GM19023 (cell line): ENCODE measurements around the gene FTSJ3.
"Not testable (repeated sequence)": the region's sequence is repeated elsewhere in the genome, so short reads cannot be mapped to it uniquely, and the experiment has no call there.

ENCODE experiments used
- ATAC-seq: cut with Tn5 transposase; IDR thresholded peaks from one replicate; pipeline ENCODE4 v1.9.1; 2021; ENCODE audit warnings: mild to moderate bottlenecking, moderate library complexity; ENCODE audit not compliant: unreplicated experiment

Gene FTSJ3

DNA sequence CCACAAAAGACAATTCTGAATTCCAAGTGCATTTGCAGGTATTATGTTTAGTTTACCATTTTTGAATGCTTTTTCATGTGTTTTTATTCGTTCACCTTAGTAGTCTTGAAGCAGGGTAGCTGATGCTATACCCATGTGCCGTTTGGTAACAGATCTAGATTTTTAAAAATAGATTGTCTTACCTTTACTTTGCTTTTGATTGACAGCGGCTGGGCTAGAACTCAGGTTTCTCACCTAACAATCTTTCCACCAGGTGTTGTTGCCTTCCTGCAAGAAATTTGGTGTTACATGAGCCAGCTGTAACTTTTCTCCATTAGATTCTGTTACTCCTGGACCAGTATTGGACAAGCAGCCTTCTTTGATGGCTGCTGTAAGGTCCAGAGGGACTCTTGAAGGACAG lies 1.5 kb upstream of the FTSJ3 start:
- no peak for ATAC-seq

DNA sequence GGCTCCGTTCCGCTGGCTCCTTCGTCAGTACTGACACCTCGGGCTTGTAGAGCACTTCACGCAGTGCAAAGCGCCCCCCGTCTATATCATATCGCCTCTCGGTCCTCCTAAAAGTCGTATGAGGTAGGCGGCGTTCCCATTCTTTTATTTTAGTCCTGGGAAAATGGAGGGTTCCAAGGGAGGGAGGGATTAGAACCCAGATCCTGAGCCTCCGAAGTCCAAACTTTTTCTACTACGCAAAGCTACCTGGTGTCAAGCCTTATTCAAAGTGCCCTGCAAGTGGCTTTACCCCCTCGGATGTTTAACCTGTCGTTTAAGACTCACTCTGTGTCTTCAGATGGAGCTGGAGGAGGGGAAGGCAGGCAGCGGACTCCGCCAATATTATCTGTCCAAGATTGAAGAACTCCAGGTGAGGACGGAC lies 348 bp upstream of the FTSJ3 start:
- ATAC-seq: no peak

DNA sequence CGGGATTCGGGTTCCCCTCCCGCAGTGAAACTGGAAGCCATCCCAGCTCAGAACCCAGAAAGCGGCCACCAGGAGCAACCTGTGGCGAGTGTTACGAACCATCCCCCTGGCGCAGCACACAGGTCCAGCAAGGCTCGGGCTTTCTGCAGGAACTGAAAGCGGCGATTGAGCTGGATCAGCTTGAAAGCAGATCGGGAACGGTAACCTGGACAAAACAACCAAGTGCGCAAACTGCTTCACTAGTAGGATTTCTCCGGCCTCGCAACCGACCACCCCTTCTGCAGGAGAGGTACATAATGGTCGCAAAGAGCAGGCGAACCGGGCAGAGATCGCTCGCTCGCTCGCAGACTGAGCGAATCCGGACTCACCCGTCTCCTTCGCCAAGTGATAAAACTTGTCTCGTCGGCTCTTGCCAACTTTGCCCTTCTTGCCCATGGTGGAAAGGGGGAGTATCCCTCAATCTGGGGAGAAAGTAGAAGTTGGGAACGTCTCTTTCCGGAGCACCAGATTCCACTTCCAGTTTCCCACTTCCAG lies 928 bp downstream of the FTSJ3 start:
- ATAC-seq: peak; percentile 6

DNA sequence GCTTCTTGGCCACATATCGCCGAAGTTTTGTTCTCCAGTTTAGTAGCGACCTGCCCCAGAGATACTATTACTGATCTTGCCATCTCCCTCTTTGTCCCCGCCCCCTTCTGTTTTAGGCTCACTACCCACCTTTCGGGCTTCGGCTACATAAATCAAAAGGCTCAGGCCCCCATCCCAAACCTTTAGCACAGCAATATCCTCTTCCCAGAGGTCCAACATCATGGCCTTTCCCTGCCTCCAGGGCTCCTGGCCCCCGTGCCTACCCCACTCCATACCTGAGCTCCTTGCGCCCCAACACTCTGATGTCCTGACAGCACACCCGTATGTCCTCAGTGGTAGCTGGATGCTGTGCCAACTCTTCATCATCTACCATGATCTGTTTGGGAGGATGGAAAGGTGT lies 3.1 kb downstream of the FTSJ3 start:
- no peak for ATAC-seq

DNA sequence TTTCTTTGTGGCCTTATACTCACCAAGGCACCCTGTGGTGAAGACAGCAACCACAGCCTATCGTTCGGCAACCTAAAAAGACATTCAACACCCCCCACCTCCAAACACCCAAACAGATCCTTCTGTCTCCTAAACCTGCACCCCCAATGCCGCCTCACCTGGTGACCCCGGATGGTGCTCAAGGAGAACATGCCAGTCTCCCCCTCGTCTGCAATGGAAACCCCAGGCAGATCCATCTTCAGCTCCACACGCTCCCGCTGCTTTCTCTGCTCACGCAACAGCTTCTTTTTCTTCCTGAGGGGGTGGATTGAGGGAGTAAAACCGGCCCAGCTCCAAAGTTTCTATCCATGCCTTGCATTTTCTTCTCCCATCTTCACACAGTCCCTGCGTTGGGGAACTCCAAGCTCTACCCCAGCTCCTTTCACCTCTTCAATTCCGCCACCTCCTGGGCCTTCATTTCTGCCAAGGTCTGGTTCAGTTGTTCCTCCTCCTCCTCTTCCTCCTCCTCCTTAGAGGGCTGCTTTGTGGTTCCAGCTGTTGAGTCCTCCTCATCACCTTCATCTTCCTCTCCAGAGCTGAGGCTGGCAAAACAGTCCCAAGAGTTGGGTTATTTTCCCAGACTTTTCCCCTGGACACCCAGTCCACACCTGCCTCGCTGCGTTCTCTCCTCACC lies 3.7 kb downstream of the FTSJ3 start:
- ATAC-seq: no peak

DNA sequence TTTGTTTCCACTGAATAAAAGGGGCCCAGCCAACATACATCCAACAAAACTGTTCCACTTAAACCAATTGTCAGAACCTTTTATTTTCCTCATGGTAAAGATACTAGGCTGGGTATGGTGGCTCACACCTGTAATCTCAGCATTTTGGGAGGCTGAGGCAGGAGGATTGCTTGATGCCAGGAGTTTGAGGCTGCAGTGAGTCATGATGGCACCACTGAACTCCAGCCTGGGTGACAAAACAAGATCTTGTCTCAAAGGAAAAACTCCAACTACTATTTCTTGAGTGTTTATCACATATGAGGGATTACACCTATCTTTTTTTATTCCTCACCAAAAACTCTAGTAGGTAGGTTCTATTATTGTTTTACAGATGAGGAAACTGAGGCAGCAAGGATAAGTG lies 4.9 kb downstream of the FTSJ3 start:
- ATAC-seq: no peak

DNA sequence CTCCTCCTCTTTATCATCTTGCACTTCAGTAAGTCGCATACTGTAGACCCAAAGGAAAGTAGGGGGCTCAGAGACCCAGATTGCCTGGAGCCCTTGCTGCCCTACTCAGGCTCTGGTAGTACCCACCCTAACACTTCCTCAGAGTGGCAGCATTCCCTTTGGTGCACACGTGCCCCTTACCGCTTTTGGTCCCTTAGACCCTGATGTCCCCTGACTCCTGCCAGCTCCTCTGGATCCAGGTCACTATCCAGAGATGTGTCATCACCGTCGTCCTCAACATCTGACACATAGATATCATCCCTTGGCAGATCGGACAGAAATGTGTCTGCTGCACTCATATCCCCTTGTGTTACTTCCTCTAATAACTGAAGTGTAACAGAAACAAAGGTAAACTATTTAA lies 5.7 kb downstream of the FTSJ3 start:
- ATAC-seq: no peak

DNA sequence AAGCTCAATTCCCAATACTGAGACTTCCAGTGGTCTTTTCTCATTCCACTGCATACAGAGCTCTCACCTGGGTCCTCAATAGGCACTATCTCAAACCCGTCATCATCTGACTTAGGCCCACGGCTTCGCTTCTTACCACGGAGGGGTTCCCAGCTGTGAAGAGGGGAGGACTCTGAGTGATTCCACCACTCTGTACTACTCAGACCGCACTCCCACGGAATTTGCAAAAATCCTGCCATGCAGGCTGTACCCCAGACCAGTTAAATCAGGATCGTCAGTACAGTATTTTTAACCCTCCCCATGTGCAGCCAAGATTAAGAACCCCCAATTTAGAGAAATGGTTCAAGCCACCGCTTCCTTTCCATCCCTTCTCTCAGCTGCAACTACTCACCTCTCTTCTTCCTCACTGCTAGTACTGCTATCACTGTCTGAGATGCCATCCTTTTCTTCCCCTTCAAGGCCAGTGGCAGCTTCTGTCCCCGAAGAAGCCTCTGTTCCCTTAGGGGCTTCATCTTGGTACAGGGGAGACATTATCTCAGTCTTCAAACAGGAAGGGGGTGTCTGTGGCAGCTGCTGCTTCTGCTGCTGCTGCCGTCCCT lies 6.4 kb downstream of the FTSJ3 start:
- no peak for ATAC-seq

DNA sequence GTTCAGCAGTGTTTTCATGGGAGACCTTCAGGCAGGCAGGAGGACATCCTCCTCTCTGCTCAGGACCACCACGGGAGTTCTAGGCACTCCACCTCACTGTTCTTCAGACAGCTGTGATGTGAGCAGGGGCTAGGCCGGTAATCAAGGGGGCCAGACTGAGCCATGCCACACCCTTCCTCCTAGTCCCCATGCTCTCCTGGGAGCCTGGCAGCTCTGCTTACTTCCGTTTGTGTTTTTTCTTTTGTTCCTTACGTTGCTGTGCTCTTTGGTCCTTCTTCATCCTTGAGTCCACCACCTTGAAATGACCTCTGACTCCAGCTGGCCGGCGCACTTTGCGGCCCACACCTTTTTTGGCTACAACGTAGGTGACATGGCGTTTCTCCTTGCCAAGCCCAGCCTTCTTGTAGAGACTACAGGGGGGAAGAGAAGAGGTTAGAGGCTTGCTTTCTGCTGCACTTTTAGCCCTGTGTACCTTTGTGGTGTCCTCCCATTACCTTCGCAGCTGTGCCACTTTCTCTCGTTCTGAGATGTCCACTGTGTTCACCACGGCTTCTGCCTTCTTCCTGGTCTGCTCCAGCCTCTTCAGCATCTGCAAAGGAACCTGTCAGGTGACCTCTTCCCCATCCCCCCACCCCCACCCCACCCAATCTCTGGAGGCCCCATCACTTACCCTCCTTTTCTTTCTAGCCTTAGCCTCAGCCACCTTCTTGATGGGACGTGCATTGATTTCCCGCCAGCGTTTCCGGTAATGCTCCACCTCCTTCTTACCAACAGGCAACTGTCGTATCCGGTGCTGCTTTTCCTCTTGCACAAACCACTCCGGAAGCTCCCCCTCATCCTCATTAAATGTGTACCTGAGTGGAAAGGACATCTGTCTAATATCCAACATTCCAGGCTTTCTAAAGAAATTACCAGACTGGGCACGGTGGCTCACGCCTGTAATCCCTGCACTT lies 7.6 kb downstream of the FTSJ3 start:
- ATAC-seq: no peak

DNA sequence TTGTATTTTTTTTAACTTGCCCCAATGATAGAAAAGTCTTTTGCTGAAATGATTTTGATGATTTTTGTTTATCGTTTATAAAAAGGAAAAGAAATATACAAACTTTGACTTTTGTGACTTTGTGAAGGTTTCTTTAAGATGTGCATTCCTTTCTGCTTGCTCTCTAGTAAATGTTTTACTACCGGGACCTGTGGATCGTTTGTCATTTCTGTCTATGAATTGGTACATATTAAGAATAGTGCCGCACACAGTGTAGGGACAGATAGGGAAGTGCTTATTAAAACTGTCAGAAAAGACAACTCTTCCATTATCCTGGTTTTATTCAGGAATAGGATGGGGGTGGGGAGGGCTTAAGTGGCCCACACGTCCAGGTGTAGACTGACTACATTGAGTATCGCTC lies 8.3 kb downstream of the FTSJ3 start:
- ATAC-seq: no peak

DNA sequence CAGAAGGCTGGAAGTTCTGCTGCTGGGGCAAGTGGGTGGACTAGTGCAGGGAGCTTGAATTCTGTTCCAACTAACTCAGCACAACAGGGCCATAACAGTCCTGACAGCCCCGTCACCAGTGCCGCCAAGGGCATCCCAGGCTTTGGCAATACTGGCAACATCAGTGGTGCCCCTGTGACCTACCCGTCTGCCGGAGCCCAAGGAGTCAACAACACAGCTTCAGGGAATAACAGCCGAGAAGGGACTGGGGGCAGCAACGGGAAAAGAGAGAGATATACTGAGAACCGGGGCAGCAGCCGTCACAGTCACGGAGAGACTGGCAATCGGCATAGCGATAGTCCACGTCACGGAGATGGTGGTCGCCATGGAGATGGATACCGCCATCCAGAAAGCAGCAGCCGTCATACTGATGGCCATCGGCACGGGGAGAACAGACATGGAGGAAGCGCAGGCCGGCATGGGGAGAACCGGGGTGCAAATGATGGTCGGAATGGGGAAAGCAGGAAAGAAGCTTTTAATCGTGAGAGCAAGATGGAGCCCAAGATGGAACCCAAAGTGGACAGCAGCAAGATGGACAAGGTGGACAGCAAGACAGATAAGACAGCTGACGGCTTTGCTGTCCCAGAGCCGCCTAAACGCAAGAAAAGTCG lies 9.6 kb downstream of the FTSJ3 start:
- no peak for ATAC-seq

DNA sequence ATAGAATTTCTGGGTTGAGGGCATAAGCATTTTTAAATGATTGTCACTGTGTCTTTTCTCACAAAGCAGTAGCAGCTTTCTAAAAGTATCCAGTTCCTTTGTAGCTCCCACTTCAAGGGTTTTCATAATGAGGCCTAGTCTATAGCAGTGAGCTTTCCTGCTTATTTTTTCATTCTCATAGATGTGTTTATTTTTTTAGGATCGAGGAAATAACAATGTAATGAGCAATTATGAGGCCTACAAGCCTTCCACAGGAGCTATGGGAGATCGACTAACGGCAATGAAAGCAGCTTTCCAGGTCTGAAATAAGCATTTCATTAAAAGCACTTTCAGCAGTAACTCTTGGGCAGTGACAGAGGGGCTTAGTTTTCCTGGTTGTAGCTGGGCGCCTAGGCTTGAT lies 10.8 kb downstream of the FTSJ3 start:
- no peak for ATAC-seq

DNA sequence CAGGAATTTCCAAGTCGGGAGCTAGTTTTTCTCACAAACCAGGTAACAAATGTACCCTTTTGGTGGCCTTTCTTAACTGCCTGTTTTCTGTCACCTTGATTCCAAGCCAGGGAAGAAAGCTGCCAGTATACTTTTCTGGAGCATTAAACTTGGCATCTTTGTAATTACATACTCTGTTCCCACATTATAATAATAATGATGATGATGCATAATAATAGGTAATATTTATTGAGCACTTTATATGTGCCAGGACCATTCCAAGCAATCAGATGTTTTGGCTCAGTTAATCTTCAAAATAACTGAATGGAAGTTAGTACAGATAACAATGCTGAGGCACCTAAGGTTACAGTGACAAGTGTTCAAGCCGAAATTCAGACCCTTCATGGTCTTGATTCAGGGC lies 11.3 kb downstream of the FTSJ3 start:
- no peak for ATAC-seq

DNA sequence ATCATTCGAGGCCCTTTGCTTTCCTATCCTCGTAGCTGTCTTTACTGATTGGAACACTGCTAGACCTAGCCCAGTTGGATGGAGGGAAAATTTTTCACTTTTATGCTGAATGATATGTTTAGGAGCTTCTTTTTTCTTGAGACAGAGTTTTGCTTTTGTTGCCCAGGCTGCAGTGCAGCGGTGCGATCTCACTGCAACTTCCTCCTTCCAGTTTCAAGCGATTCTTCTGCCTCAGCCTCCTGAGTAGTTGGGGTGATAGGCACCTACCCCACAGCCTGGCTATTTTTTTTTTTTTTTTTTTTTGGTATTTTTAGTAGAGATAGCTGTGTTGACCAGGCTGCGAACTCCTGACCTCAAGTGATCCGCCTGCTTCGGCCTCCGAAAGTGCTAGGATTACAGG lies 17.5 kb downstream of the FTSJ3 start:
- no peak for ATAC-seq

DNA sequence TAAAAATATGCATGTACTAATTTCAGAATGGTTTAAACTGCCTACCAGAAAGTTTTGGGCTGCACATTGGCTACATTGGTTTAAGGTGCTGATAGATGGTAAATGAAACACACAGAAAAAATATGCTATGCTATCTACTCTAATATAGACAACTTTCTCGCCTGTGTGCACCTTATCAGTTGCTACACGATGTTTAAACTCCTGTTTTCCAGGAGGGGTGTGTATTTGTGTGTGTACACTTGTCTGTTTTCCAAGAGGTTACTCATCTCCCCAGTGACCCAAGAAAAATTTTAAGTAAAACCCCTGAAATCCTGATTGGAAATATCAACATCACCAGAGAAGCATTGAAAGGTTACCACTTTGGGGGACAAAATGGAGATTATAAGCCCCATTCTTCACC lies 21.9 kb downstream of the FTSJ3 start:
- no peak for ATAC-seq

DNA sequence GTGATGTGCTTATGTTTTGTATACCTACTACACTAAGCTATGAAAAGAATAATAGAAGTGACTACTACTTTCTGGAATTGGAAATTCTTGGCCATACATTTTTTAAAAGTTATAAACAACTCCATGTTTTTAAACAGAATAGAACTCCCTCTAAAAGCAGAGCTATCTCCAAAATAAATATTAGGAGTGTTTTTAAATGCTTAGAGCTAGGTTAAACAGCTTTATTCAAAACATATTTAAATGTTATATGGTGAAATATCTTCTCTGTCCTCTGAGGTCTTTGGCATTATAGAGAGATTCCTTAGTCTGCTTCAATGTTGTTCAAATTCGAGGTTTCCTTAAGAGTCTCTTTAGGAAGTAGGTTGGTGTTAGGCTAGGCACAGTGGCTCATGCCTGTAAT lies 23.1 kb downstream of the FTSJ3 start:
- no peak for ATAC-seq

DNA sequence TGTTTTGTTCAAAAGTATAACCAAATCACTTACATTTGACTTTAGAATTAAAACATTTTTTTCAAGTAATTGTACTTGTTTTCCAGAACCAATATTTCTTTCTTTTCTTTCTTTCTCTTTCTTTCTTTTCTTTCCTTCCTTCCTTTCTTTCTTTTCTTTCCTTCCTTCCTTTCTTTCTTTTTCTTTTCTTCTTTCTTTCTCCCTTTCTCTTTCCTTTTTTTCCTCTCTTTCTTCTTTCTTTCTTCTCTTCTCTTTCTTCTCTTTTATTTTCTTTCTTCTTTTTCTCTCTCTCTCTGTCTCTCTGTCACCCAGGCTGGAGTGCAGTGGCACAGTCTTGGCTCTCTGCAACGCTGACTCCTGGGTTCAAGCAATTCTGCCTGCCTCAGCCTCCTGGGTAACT lies 26.7 kb downstream of the FTSJ3 start:
- no peak for ATAC-seq

DNA sequence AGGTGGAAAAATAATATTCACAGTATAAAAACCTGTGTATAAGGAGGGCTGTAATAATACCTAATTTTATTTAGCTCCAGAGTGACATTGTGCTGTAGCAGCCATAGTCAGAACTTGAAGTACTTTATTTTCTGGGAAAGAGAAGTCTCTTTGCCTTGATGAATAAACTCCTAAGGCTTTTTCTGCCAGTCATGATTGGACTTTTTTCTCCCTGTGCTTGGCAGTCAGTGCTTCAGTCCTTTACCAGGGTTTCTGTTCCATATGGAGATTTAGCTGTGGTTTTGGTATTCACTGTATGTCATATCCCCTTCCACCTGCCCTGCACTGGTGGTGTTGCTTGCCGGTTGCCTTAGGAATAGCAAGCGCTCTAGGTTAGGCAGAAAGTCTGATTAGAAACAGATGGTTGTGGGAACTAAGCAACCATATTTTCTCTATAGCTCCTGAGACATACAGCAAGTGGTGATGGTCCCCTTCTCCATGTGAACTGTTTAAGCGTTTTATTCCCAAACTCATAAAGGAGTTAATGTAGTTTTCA lies 28.8 kb downstream of the FTSJ3 start:
- no peak for ATAC-seq

DNA sequence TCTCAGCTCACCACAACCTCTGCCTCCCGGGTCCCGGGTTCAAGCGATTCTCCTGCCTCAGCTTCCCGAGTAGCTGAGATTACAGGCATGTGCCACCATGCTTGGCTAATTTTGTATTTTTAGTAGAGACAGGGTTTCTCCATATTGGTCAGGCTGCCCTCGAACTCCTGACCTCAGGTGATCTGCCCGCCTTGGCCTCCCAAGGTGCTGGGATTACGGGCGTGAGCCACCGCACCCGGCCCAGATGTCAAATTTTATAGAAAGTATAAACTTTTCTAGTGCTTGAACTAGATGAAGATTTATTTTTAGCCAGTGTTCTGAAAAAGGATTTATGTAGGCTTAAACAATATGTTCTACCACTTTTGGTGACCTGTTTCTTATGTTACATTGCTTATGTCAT lies 31.1 kb downstream of the FTSJ3 start:
- ATAC-seq: not testable (repeated sequence)

DNA sequence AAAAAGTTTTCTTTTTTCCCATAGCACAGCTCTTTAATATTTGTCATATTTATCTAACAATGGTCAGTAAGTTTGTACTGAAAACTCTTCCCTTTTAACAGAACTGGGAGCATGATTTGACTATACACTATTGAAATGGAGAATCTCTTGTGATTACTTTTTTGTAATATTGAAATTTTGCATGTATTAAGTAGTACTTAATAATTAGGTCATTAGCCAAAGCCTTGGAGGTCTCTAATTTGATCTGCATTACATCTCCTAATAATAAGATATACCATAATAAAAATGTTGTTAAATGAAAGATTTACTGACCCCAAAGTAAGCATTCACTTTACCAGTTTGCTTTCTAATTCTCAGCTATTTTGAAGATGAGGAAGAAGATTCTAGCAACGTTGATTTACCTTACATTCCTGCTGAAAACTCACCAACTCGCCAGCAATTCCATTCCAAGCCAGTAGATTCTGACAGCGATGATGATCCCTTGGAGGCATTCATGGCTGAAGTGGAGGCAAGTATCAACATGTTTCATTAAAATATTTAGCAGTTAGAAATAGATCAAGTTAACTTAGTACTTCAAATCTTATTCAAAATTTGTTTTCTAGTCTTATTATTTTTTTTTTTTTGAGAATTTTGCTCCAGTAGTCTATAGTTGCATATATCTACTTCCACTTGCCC lies 35.3 kb downstream of the FTSJ3 start:
- no peak for ATAC-seq
